Measurements from ENCODE around the gene ADAMTS15. TPM values are rescaled to one million over a fixed set of nuclear protein-coding genes. Genes with fewer than 3 reads are reported as not detected.

Gene ADAMTS15
- total RNA-seq, 2 experiments from 2014 or later, result not detected

GRCh38 chr11:130504317-130504716 is 55.9 kb downstream of the ADAMTS15 start:
- H3K27ac Mint-ChIP-seq, result no peak overlapping the region
- ChIA-PET CTCF (no interaction called here), POLR2A (no interaction called here)
- peaks cover 18% of the 10 kb centered on the region for H3K27me3 Mint-ChIP-seq
- H3K36me3 Mint-ChIP-seq, result peaks cover 1% of the 10 kb centered on the region
- H3K4me3 Mint-ChIP-seq, result no peak overlapping the region
- DNase-seq, result no peak
- H3K9me3 Mint-ChIP-seq, result peaks cover 22% of the 10 kb centered on the region
- intact Hi-C loops (cut with micrococcal nuclease), result no loop called here
- no peaks in the 10 kb centered on the region for H3K4me1 Mint-ChIP-seq (ENCODE audit: low read depth)

DNA sequence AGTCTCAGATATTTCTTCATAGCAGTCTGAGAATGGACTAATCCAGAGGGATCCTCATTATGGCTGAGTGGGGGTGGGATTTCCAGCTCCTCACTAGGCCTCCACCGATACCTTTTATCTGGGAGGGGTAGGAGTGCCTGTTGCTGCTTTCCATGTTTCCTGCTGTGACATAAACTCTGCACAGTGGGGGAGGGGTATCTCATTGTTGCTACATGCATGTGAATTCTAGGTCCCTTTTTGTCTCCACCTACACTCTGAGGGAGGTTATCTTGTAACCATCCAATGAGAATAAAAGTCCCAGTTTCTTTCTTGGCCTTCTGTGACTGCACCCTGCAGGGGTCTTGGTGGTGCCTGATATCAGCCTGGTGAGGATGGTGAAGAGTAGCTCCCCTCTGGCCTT is 60.5 kb downstream of the ADAMTS15 start:
- H3K27ac Mint-ChIP-seq, result no peak overlapping the region
- ChIA-PET POLR2A (no interaction called here), CTCF (no interaction called here)
- peaks cover 22% of the 10 kb centered on the region for H3K9me3 Mint-ChIP-seq
- peaks cover 5% of the 10 kb centered on the region for H3K27me3 Mint-ChIP-seq
- H3K36me3 Mint-ChIP-seq, result peaks cover 1% of the 10 kb centered on the region
- intact Hi-C loops (cut with micrococcal nuclease), result no loop called here
- no peaks in the 10 kb centered on the region for H3K4me1 Mint-ChIP-seq (ENCODE audit: low read depth)
- no peak for DNase-seq
- H3K4me3 Mint-ChIP-seq, result no peak overlapping the region

GRCh38 chr11:130509942-130510341 is 61.5 kb downstream of the ADAMTS15 start:
- CTCF ChIA-PET, result no interaction called here
- Mint-ChIP-seq H3K36me3 (peaks cover 1% of the 10 kb centered on the region), H3K27ac (no peak overlapping the region), H3K9me3 (peaks cover 18% of the 10 kb centered on the region), H3K4me1 (ENCODE audit: low read depth) (no peaks in the 10 kb centered on the region), H3K27me3 (peaks cover 4% of the 10 kb centered on the region), H3K4me3 (no peak overlapping the region)
- POLR2A ChIA-PET, result no interaction called here
- intact Hi-C loops (cut with micrococcal nuclease), result no loop called here
- DNase-seq, result no peak

DNA sequence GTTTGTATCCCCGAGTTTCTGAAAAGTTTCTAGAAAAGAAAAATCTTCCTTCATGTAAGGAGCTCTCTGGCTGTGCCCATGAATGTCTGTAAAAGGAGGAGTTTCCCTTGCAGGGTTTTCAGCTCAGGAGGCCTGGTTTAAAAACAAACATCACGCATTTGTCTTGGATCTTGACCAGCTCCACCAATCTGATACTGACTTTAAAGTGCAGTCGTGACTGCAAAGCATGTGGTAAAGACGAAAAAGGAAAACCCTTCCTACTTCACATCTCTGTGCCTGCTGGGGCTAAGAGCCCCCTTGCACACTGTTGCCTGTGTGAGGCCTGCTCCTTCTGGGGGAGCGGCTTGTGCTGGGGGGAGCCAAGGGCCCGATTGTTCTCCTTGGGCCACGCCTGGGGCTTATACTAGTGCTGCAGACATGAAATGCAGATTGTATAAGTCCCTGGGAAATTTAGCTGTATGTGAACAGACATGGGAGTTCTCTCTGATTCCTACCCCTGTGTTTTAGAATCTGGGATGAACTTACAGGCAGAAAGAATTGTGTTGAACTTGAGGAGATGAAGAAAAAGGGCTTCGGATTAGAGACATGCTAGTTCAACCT is 62.1 kb downstream of the ADAMTS15 start:
- H3K9me3 Mint-ChIP-seq, result peaks cover 18% of the 10 kb centered on the region
- H3K36me3 Mint-ChIP-seq, result no peaks in the 10 kb centered on the region
- no peak overlapping the region for H3K4me3 Mint-ChIP-seq
- H3K27ac Mint-ChIP-seq, result no peak overlapping the region
- peaks cover 7% of the 10 kb centered on the region for H3K27me3 Mint-ChIP-seq
- ChIA-PET CTCF (no interaction called here), POLR2A (no interaction called here)
- H3K4me1 Mint-ChIP-seq (ENCODE audit: low read depth), result no peaks in the 10 kb centered on the region
- no peak for DNase-seq
- intact Hi-C loops (cut with micrococcal nuclease), result no loop called here

GRCh38 chr11:130511765-130512164 is 63.3 kb downstream of the ADAMTS15 start:
- no peak for DNase-seq
- POLR2A ChIA-PET, result no interaction called here
- Mint-ChIP-seq H3K27me3 (peaks cover 6% of the 10 kb centered on the region), H3K4me1 (ENCODE audit: low read depth) (no peaks in the 10 kb centered on the region), H3K27ac (no peak overlapping the region), H3K9me3 (peaks cover 14% of the 10 kb centered on the region), H3K36me3 (no peaks in the 10 kb centered on the region), H3K4me3 (no peak overlapping the region)
- CTCF ChIA-PET, result no interaction called here
- intact Hi-C loops (cut with micrococcal nuclease), result no loop called here

DNA sequence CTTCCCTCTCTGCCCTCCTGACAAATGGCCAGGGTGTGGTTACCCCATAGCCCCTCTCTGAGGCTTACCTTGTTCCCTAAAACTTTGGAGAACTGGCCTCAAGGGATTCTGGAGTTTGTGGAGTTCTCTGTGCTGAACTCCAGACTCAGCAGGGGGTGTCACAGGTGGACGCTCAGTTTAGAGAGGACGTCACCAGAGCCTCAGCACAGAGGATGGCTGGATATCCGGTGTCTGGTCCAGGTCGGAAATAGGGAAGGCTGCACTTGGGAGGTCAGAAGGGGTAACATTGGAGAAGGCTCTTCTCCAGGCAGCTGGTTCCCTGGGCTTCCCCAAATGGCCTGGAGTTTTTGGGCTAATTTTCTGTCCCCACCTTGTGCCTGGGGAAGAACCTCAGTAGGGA is 64.2 kb downstream of the ADAMTS15 start:
- Mint-ChIP-seq H3K4me3 (no peak overlapping the region), H3K27me3 (peaks cover 6% of the 10 kb centered on the region), H3K4me1 (ENCODE audit: low read depth) (no peaks in the 10 kb centered on the region), H3K36me3 (no peaks in the 10 kb centered on the region), H3K9me3 (peaks cover 7% of the 10 kb centered on the region), H3K27ac (no peak overlapping the region)
- CTCF ChIA-PET, result no interaction called here
- no peak for DNase-seq
- POLR2A ChIA-PET, result no interaction called here
- intact Hi-C loops (cut with micrococcal nuclease), result no loop called here

GRCh38 chr11:130513132-130513531 is 64.7 kb downstream of the ADAMTS15 start:
- ChIA-PET CTCF (no interaction called here), POLR2A (no interaction called here)
- H3K9me3 Mint-ChIP-seq, result peaks cover 2% of the 10 kb centered on the region
- H3K4me1 Mint-ChIP-seq (ENCODE audit: low read depth), result no peaks in the 10 kb centered on the region
- no peaks in the 10 kb centered on the region for H3K36me3 Mint-ChIP-seq
- no peak overlapping the region for H3K27ac Mint-ChIP-seq
- intact Hi-C loops (cut with micrococcal nuclease), result no loop called here
- no peak overlapping the region for H3K4me3 Mint-ChIP-seq
- H3K27me3 Mint-ChIP-seq, result peaks cover 6% of the 10 kb centered on the region
- no peak for DNase-seq

DNA sequence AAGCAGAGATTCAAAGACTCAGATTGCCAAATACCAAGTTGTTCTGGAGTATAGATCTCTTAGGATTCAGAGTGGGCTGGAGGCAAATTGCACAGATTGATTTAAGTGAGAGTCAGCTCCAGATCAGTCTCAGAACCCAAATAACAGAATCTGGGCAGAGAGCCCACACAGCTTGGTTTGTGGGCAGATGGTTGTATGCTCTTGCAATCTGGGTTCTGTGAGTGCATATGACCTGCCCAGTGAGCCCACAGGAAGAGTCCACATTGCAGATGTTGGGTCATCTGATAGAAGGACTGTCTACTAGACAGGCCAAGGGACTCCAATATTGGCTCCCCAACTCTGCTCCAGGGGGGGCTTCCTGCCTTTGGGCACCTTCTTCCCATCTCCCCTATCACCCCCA is 65.9 kb downstream of the ADAMTS15 start:
- peaks cover 6% of the 10 kb centered on the region for H3K27me3 Mint-ChIP-seq
- no peak overlapping the region for H3K27ac Mint-ChIP-seq
- ChIA-PET CTCF (no interaction called here), POLR2A (no interaction called here)
- intact Hi-C loops (cut with micrococcal nuclease), result no loop called here
- no peak overlapping the region for H3K4me3 Mint-ChIP-seq
- no peaks in the 10 kb centered on the region for H3K9me3 Mint-ChIP-seq
- DNase-seq, result no peak
- no peaks in the 10 kb centered on the region for H3K36me3 Mint-ChIP-seq
- no peaks in the 10 kb centered on the region for H3K4me1 Mint-ChIP-seq (ENCODE audit: low read depth)

GRCh38 chr11:130514851-130515250 is 66.4 kb downstream of the ADAMTS15 start:
- Mint-ChIP-seq H3K27me3 (peaks cover 7% of the 10 kb centered on the region), H3K4me3 (no peak overlapping the region), H3K9me3 (no peaks in the 10 kb centered on the region), H3K27ac (no peak overlapping the region), H3K4me1 (ENCODE audit: low read depth) (no peaks in the 10 kb centered on the region), H3K36me3 (no peaks in the 10 kb centered on the region)
- POLR2A ChIA-PET, result no interaction called here
- intact Hi-C loops (cut with micrococcal nuclease), result no loop called here
- CTCF ChIA-PET, result no interaction called here
- no peak for DNase-seq

GRCh38 chr11:130515829-130516553 is 67.5 kb downstream of the ADAMTS15 start:
- H3K9me3 Mint-ChIP-seq, result no peaks in the 10 kb centered on the region
- H3K36me3 Mint-ChIP-seq, result no peaks in the 10 kb centered on the region
- intact Hi-C loops (cut with micrococcal nuclease), result no loop called here
- no peaks in the 10 kb centered on the region for H3K4me1 Mint-ChIP-seq (ENCODE audit: low read depth)
- no peak overlapping the region for H3K27ac Mint-ChIP-seq
- POLR2A ChIA-PET, result no interaction called here
- CTCF ChIA-PET, result no interaction called here
- peaks cover 8% of the 10 kb centered on the region for H3K27me3 Mint-ChIP-seq
- no peak overlapping the region for H3K4me3 Mint-ChIP-seq
- no peak for DNase-seq

- Mint-ChIP-seq H3K36me3 (no peaks in the 10 kb centered on the region), H3K9me3 (no peaks in the 10 kb centered on the region), H3K27me3 (peaks cover 9% of the 10 kb centered on the region), H3K27ac (no peak overlapping the region), H3K4me1 (ENCODE audit: low read depth) (no peaks in the 10 kb centered on the region), H3K4me3 (no peak overlapping the region)
- DNase-seq, result no peak
- ChIA-PET POLR2A (no interaction called here), CTCF (no interaction called here)
- intact Hi-C loops (cut with micrococcal nuclease), result no loop called here
These were observed 68.4 kb downstream of the ADAMTS15 start for GRCh38 chr11:130516554-130517505.

DNA sequence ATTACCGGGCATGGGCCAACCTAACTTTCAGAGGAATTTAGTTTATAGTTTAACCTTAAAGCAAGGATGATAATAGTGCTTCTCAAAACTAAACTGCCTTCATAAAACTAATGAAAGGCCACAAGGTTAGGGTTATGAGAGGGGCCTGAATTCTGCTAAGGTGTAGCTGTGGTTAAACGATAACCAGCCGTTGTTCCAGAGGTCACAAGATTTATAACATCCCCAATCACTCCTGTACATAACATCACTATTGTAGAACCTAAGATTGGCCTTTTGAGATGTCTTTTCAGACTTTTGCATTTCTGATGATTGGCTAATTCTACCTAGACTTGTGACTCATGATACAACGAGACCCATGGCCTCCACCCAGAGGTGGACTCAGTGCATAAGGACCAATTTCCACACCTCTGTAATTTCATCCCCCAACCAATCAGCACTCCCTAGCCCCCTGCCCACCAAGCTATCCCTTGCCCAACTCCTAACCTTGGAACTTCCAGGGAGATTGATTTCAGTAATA is 69.8 kb downstream of the ADAMTS15 start:
- H3K4me1 Mint-ChIP-seq (ENCODE audit: low read depth), result no peaks in the 10 kb centered on the region
- peaks cover 8% of the 10 kb centered on the region for H3K27me3 Mint-ChIP-seq
- no peaks in the 10 kb centered on the region for H3K36me3 Mint-ChIP-seq
- H3K27ac Mint-ChIP-seq, result no peak overlapping the region
- H3K4me3 Mint-ChIP-seq, result no peak overlapping the region
- intact Hi-C loops (cut with micrococcal nuclease), result no loop called here
- ChIA-PET POLR2A (no interaction called here), CTCF (no interaction called here)
- no peak for DNase-seq
- no peaks in the 10 kb centered on the region for H3K9me3 Mint-ChIP-seq
